ENCODE data around the gene OSBPL5. TPM values are rescaled to one million over a fixed set of nuclear protein-coding genes. Genes with fewer than 3 reads are reported as not detected.

OSBPL5 gene
- total RNA-seq, 1 experiment from 2014 or later: 51.4 TPM

DNA sequence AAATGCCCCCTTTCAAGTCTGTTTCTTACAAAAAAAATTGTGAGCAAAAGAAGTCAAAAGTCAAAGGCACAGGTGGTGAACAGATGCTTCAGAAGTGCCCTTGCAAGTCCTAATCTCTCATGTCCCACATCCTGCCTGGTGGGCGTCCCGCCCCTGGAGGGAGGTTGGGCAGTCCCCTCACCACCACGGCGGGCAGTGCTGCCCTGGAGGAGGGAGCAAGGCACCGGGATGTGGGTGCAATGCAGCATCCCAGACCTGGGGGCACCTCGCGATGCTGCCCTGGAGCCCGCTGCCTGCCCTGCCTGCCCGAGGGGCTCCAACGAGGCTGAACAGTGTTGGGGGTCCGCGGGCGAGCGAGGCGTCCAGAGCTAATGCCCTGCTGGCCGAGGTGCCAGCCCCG, 37.6 kb upstream of the OSBPL5 start:
- Histone ChIP-seq H3K27me3 (ENCODE audit: low read length) (peaks cover 33% of the 10 kb centered on the region), H2AFZ (ENCODE audit: low read length) (no peak overlapping the region), H3K4me1 (ENCODE audit: insufficient read depth, low read length) (no peaks in the 10 kb centered on the region), H3K4me2 (ENCODE audit: low read length) (no peak overlapping the region), H4K20me1 (ENCODE audit: low read length) (no peaks in the 10 kb centered on the region), H3K4me3 (ENCODE audit: low read length) (no peak overlapping the region), H3K36me3 (ENCODE audit: low read depth, low read length) (no peaks in the 10 kb centered on the region), H3K9ac (ENCODE audit: low read length) (no peak overlapping the region), H3K9me3 (ENCODE audit: low read length) (no peaks in the 10 kb centered on the region), H3F3A (ENCODE audit: low read length, unreplicated experiment) (no peaks in the 10 kb centered on the region), H3K79me2 (ENCODE audit: low read length) (no peaks in the 10 kb centered on the region), H3K27ac (ENCODE audit: low read length) (no peak overlapping the region), H3K9me2 (replicated peaks; ENCODE audit: low read length) (no peaks in the 10 kb centered on the region)
- ATAC-seq: no peak
- no peak for TF ChIP-seq EZH2 (IDR thresholded peaks at IDR 0.05; ENCODE audit: low read length, unreplicated experiment)
- no peak for TF ChIP-seq EZH2phosphoT487 (IDR thresholded peaks at IDR 0.05; ENCODE audit: borderline replicate concordance, low read length)
- TF ChIP-seq, protein P1, sequence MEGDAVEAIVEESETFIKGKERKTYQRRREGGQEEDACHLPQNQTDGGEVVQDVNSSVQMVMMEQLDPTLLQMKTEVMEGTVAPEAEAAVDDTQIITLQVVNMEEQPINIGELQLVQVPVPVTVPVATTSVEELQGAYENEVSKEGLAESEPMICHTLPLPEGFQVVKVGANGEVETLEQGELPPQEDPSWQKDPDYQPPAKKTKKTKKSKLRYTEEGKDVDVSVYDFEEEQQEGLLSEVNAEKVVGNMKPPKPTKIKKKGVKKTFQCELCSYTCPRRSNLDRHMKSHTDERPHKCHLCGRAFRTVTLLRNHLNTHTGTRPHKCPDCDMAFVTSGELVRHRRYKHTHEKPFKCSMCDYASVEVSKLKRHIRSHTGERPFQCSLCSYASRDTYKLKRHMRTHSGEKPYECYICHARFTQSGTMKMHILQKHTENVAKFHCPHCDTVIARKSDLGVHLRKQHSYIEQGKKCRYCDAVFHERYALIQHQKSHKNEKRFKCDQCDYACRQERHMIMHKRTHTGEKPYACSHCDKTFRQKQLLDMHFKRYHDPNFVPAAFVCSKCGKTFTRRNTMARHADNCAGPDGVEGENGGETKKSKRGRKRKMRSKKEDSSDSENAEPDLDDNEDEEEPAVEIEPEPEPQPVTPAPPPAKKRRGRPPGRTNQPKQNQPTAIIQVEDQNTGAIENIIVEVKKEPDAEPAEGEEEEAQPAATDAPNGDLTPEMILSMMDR (conservative IDR thresholded peaks at IDR 0.05; ENCODE audit: low read depth, low read length): no peak
- intact Hi-C loops (cut with micrococcal nuclease): no loop called here
- no peak for DNase-seq
- ChIA-PET POLR2A (ENCODE audit: unreplicated experiment) (no interaction called here), CTCF (interaction anchor here (0.5 kb wide), 1 partner anchor 37 kb away, joined by 3 read pairs; no protein-coding TSS in a partner anchor)
- no TSS peak for BruUV-seq (replicated peaks)

DNA sequence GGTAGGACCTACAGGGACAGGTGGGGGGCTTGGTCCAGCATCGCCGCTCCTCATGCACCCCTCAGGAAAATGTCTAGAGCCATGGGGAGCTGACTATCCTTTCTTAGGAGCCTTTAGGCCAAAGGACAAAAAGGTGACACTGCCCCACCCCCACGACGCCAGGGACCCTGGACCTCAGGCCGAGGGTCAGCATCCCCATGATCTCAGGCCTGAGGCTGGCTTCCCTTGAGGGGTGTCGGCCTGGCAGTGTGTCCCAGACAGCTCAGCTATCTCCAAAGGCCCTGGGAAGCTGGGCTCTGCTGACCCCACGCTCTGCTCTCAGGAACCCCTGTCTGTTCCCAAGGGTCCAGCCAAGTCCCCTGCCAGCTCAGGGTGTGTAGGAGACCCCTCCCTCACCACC, 37.2 kb upstream of the OSBPL5 start:
- H3K79me2 ChIP-seq (ENCODE audit: low read length): no peaks in the 10 kb centered on the region
- H2AFZ ChIP-seq (ENCODE audit: low read length): no peak overlapping the region
- H3K4me2 ChIP-seq (ENCODE audit: low read length): no peak overlapping the region
- no peak for TF ChIP-seq EZH2phosphoT487 (IDR thresholded peaks at IDR 0.05; ENCODE audit: borderline replicate concordance, low read length)
- TF ChIP-seq, protein P1 (conservative IDR thresholded peaks at IDR 0.05; ENCODE audit: low read depth, low read length): no peak
- TF ChIP-seq EZH2 (IDR thresholded peaks at IDR 0.05; ENCODE audit: low read length, unreplicated experiment): no peak
- no TSS peak for BruUV-seq (replicated peaks)
- ChIA-PET POLR2A (ENCODE audit: unreplicated experiment) (no interaction called here), CTCF (interaction anchor here (0.5 kb wide), 1 partner anchor 37 kb away, joined by 3 read pairs; no protein-coding TSS in a partner anchor)
- no peak overlapping the region for H3K27ac ChIP-seq (ENCODE audit: low read length)
- H3K4me3 ChIP-seq (ENCODE audit: low read length): no peak overlapping the region
- no peaks in the 10 kb centered on the region for H3F3A ChIP-seq (ENCODE audit: low read length, unreplicated experiment)
- H3K4me1 ChIP-seq (ENCODE audit: insufficient read depth, low read length): no peaks in the 10 kb centered on the region
- H3K27me3 ChIP-seq (ENCODE audit: low read length): peaks cover 33% of the 10 kb centered on the region
- no peaks in the 10 kb centered on the region for H3K9me2 ChIP-seq (replicated peaks; ENCODE audit: low read length)
- H3K36me3 ChIP-seq (ENCODE audit: low read depth, low read length): no peaks in the 10 kb centered on the region
- H3K9ac ChIP-seq (ENCODE audit: low read length): no peak overlapping the region
- no peak for DNase-seq
- ATAC-seq: no peak
- intact Hi-C loops (cut with micrococcal nuclease): no loop called here
- no peaks in the 10 kb centered on the region for H3K9me3 ChIP-seq (ENCODE audit: low read length)
- no peaks in the 10 kb centered on the region for H4K20me1 ChIP-seq (ENCODE audit: low read length)

GRCh38 chr11:3201677-3202181, 36.6 kb upstream of the OSBPL5 start:
- intact Hi-C loops (cut with micrococcal nuclease): no loop called here
- H3K4me2 ChIP-seq (ENCODE audit: low read length): no peak overlapping the region
- no peaks in the 10 kb centered on the region for H3K4me1 ChIP-seq (ENCODE audit: insufficient read depth, low read length)
- no peak for ATAC-seq
- no peaks in the 10 kb centered on the region for H3F3A ChIP-seq (ENCODE audit: low read length, unreplicated experiment)
- CTCF ChIA-PET: no interaction called here
- BruUV-seq (replicated peaks): no TSS peak
- H3K9me2 ChIP-seq (replicated peaks; ENCODE audit: low read length): no peaks in the 10 kb centered on the region
- H3K79me2 ChIP-seq (ENCODE audit: low read length): no peaks in the 10 kb centered on the region
- no peak overlapping the region for H3K9ac ChIP-seq (ENCODE audit: low read length)
- no peaks in the 10 kb centered on the region for H3K9me3 ChIP-seq (ENCODE audit: low read length)
- H3K36me3 ChIP-seq (ENCODE audit: low read depth, low read length): no peaks in the 10 kb centered on the region
- DNase-seq: no peak
- H4K20me1 ChIP-seq (ENCODE audit: low read length): no peaks in the 10 kb centered on the region
- H3K27me3 ChIP-seq (ENCODE audit: low read length): peaks cover 33% of the 10 kb centered on the region
- POLR2A ChIA-PET (ENCODE audit: unreplicated experiment): no interaction called here
- no peak for TF ChIP-seq EZH2phosphoT487 (IDR thresholded peaks at IDR 0.05; ENCODE audit: borderline replicate concordance, low read length)
- no peak overlapping the region for H3K4me3 ChIP-seq (ENCODE audit: low read length)
- H2AFZ ChIP-seq (ENCODE audit: low read length): no peak overlapping the region
- H3K27ac ChIP-seq (ENCODE audit: low read length): no peak overlapping the region
